Measurements from ENCODE around the gene SCYL1. TPM values are rescaled to one million over a fixed set of nuclear protein-coding genes. Genes with fewer than 3 reads are reported as not detected.

The SCYL1 gene
- total RNA-seq, 1 experiment from 2014 or later, result 54.7 TPM

DNA sequence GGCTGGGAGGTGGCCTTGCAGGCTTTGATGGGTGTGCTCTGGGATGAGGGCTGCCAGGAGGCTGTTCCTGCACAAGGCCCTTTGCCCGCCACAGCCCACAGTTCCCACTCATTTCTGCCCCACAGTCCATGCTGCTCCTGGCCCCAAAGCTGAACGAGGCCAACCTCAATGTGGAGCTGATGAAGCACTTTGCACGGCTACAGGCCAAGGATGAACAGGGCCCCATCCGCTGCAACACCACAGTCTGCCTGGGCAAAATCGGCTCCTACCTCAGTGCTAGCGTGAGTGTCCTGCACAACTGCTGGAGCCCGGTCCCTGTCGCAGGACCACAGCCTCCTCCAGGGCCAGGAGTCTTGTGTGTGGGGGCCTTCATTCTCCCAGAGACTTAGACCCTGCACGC lies 10.2 kb downstream of the SCYL1 start:
- no CpG with 5 or more reads among the region's 9 CpGs for WGBS (ENCODE audit: extremely low coverage, insufficient read length, low lambda C conversion rate)
- Histone ChIP-seq H3K4me1 (ENCODE audit: insufficient read depth, low read length) (no peaks in the 10 kb centered on the region), H2BK120ac (ENCODE audit: low read depth, low read length, poor library complexity, severe bottlenecking) (no peak overlapping the region), H3K4me2 (ENCODE audit: insufficient read depth, insufficient read length, low read length) (no peak overlapping the region), H3K18ac (ENCODE audit: insufficient read length, low read depth, low read length) (no peak overlapping the region), H3K79me2 (ENCODE audit: insufficient read depth, low read length) (no peaks in the 10 kb centered on the region), H4K20me1 (ENCODE audit: control insufficient read depth, insufficient read depth, insufficient read length) (no peaks in the 10 kb centered on the region), H4K5ac (ENCODE audit: insufficient read length, low read depth, low read length) (no peak overlapping the region), H2BK5ac (ENCODE audit: insufficient read length, low read length) (no peak overlapping the region), H2BK15ac (ENCODE audit: low read depth, low read length) (no peak overlapping the region), H3K23me2 (ENCODE audit: insufficient read length, low read depth, low read length, poor library complexity, severe bottlenecking) (peaks cover 10% of the 10 kb centered on the region), H3K27me3 (ENCODE audit: insufficient read depth, low read length) (no peaks in the 10 kb centered on the region), H4K91ac (ENCODE audit: insufficient read length, low read depth, low read length) (no peak overlapping the region), H3K23ac (ENCODE audit: insufficient read length, low read depth, low read length) (no peak overlapping the region), H3K4ac (ENCODE audit: low read depth, low read length) (no peak overlapping the region), H3K56ac (ENCODE audit: insufficient read length, low read depth, low read length) (no peak overlapping the region), H3K27ac (ENCODE audit: insufficient read length, low read depth, low read length) (no peak overlapping the region), H2AK5ac (ENCODE audit: insufficient read length, low read length) (no peak overlapping the region), H2AFZ (ENCODE audit: low read length) (no peak overlapping the region), H4K8ac (replicated peaks; ENCODE audit: insufficient read length, low read depth, low read length) (no peak overlapping the region), H3T11ph (ENCODE audit: low read length) (no peak overlapping the region), H3K14ac (ENCODE audit: insufficient read depth, low read length) (no peak overlapping the region), H3K9me3 (ENCODE audit: control insufficient read depth, low read depth, low read length) (no peaks in the 10 kb centered on the region), H2BK12ac (ENCODE audit: insufficient read length, low read depth, low read length) (no peak overlapping the region), H3K79me1 (ENCODE audit: insufficient read depth, low read depth, low read length, poor library complexity, severe bottlenecking) (no peaks in the 10 kb centered on the region), H2BK20ac (ENCODE audit: low read depth, low read length, poor library complexity, severe bottlenecking) (no peak overlapping the region), H3K9ac (ENCODE audit: extremely low read depth, insufficient read length, low read length) (no peak overlapping the region)
- Mint-ChIP-seq H3K27me3 (ENCODE audit: low read depth) (peaks cover 15% of the 10 kb centered on the region), H3K36me3 (ENCODE audit: insufficient read depth in 1 of 3, low read depth in 3 of 3) (peaks cover 10 to 59% (median 50%) of the 10 kb centered on the region in 3 experiments), H3K9me3 (no peaks in the 10 kb centered on the region; a peak in 1 of 5 replicates), H3K27ac (no peak overlapping the region), H3K4me3 (no peak overlapping the region), H3K4me1 (peaks cover 0 to 2% of the 10 kb centered on the region in 2 experiments; a peak in 1 of 4 replicates)
- no peak for TF ChIP-seq CTCF (conservative IDR thresholded peaks at IDR 0.05)
- DNase-seq, result no peak
